ENCODE data around the gene TNRC18. TPM values are rescaled to one million over a fixed set of nuclear protein-coding genes. Genes with fewer than 3 reads are reported as not detected.
A peak's percentile ranks its signal among the peaks of the same experiment; 100 is the strongest.
"Not testable (repeated sequence)": the region's sequence is repeated elsewhere in the genome, so short reads cannot be mapped to it uniquely, and the experiment has no call there.

TNRC18 gene
- total and polyA plus RNA-seq, 9 of the 15 experiments (the other 6 are each of a cell fraction or from before 2014, with no cell fraction given) = 0.03 to 43.2 (median 18.0) TPM

- H3K36me3 ChIP-seq (ENCODE audit: control insufficient read depth, insufficient read depth, low read length); H3K27me3 ChIP-seq (ENCODE audit: control insufficient read depth in 2 of 2, insufficient read depth in 2 of 2, low read length in 2 of 2); H3K27ac ChIP-seq (ENCODE audit: extremely low read depth, low read depth, low read length); H3K9me1 ChIP-seq (ENCODE audit: control insufficient read depth, insufficient read depth, low read length); H3K9ac ChIP-seq (ENCODE audit: insufficient read depth in 1 of 2, low read depth in 2 of 2, low read length in 2 of 2); BruUV-seq (replicated peaks); H3K9me3 ChIP-seq (replicated peaks; ENCODE audit: control insufficient read depth, insufficient read depth, low read depth, low read length); FAIRE-seq; H2AFZ ChIP-seq (ENCODE audit: low read depth, low read length); H3K79me2 ChIP-seq (ENCODE audit: control insufficient read depth, insufficient read depth, low read length); CTCF ChIA-PET (ENCODE audit: low intra/inter-chr PET ratio); ATAC-seq; H3K4me1 ChIP-seq (replicated peaks in 1 of 2; ENCODE audit: control insufficient read depth in 2 of 2, insufficient read depth in 2 of 2, low read length in 2 of 2); H4K20me1 ChIP-seq (replicated peaks; ENCODE audit: control insufficient read depth, insufficient read depth, low read length); H3K4me2 ChIP-seq (ENCODE audit: insufficient read depth, low read length); intact Hi-C loops (cut with micrococcal nuclease); H3K4me3 ChIP-seq; in situ Hi-C loops (cut with MboI); DNase-seq (ENCODE audit: extremely low read depth in 1 of 4, low spot score in 3 of 4): not testable (repeated sequence)
- WGBS (ENCODE audit: insufficient coverage, low coverage, missing lambda C conversion rate) = 86% methylated on average over 16 of the region's 31 CpGs
- POLR2A ChIA-PET = interaction anchor here (0.6 to 1.2 kb wide), 2 partner anchors 18 to 28 kb away, joined by 3 read pairs; no protein-coding TSS in a partner anchor
- 0 out of 2 replicates have a peak, but pooled peaks have one; percentile 39 for TF ChIP-seq ZBTB33 (CRISPR knock-in tag; IDR thresholded peaks at IDR 0.05)
- TF ChIP-seq POLR2G (IDR thresholded peaks at IDR 0.05; ENCODE audit: low read depth, low read length) = peak; percentile 39; the same call in 1 of the 2 replicates
These were observed 99.5 kb downstream of the TNRC18 start for GRCh38 chr7:5323800-5324781.
